Measurements from ENCODE around the gene PTCHD1.

Gene PTCHD1

GRCh38 chrX:23334848-23335599 is at the start of gene PTCHD1:
PTCHD1 (plus strand) TSS chrX:23334849; CDS start chrX:23334876, 27 bp downstream.
- DNase-seq (ENCODE audit: low read depth): no peak
- H3K4me3 ChIP-seq (ENCODE audit: low read depth, low read length): no peak within 1 kb of the TSS
- TF ChIP-seq, protein P1, sequence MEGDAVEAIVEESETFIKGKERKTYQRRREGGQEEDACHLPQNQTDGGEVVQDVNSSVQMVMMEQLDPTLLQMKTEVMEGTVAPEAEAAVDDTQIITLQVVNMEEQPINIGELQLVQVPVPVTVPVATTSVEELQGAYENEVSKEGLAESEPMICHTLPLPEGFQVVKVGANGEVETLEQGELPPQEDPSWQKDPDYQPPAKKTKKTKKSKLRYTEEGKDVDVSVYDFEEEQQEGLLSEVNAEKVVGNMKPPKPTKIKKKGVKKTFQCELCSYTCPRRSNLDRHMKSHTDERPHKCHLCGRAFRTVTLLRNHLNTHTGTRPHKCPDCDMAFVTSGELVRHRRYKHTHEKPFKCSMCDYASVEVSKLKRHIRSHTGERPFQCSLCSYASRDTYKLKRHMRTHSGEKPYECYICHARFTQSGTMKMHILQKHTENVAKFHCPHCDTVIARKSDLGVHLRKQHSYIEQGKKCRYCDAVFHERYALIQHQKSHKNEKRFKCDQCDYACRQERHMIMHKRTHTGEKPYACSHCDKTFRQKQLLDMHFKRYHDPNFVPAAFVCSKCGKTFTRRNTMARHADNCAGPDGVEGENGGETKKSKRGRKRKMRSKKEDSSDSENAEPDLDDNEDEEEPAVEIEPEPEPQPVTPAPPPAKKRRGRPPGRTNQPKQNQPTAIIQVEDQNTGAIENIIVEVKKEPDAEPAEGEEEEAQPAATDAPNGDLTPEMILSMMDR (IDR thresholded peaks at IDR 0.05; ENCODE audit: low read depth, low read length): no peak
- TF ChIP-seq MYC (IDR thresholded peaks at IDR 0.05; ENCODE audit: low read depth, low read length): no peak
- no peak for TF ChIP-seq POLR2A (IDR thresholded peaks at IDR 0.05; ENCODE audit: extremely low read depth, insufficient read length)
- TF ChIP-seq MAX (IDR thresholded peaks at IDR 0.05; ENCODE audit: low read depth, low read length): no peak

- no peak overlapping the region for H3K4me3 ChIP-seq (ENCODE audit: low read depth, low read length)
- DNase-seq (ENCODE audit: low read depth): no peak
- TF ChIP-seq MYC (IDR thresholded peaks at IDR 0.05; ENCODE audit: low read depth, low read length) (no peak), POLR2A (IDR thresholded peaks at IDR 0.05; ENCODE audit: extremely low read depth, insufficient read length) (no peak)
Observed at GRCh38 chrX:23286731-23287130, 47.9 kb upstream of the PTCHD1 start.

GRCh38 chrX:23287191-23287725 is 47.4 kb upstream of the PTCHD1 start:
- no peak for TF ChIP-seq POLR2A (IDR thresholded peaks at IDR 0.05; ENCODE audit: extremely low read depth, insufficient read length)
- no peak for TF ChIP-seq MYC (IDR thresholded peaks at IDR 0.05; ENCODE audit: low read depth, low read length)
- TF ChIP-seq, protein P1 (IDR thresholded peaks at IDR 0.05; ENCODE audit: low read depth, low read length): no peak
- no peak for TF ChIP-seq MAX (IDR thresholded peaks at IDR 0.05; ENCODE audit: low read depth, low read length)
- no peak overlapping the region for H3K4me3 ChIP-seq (ENCODE audit: low read depth, low read length)
- DNase-seq (ENCODE audit: low read depth): no peak

- no peak for DNase-seq (ENCODE audit: low read depth)
- TF ChIP-seq, protein P1 (IDR thresholded peaks at IDR 0.05; ENCODE audit: low read depth, low read length): no peak
- TF ChIP-seq POLR2A (IDR thresholded peaks at IDR 0.05; ENCODE audit: extremely low read depth, insufficient read length): no peak
- no peak for TF ChIP-seq MYC (IDR thresholded peaks at IDR 0.05; ENCODE audit: low read depth, low read length)
- no peak for TF ChIP-seq MAX (IDR thresholded peaks at IDR 0.05; ENCODE audit: low read depth, low read length)
- H3K4me3 ChIP-seq (ENCODE audit: low read depth, low read length): no peak overlapping the region
Observed at GRCh38 chrX:23292354-23292987, 42.2 kb upstream of the PTCHD1 start.

GRCh38 chrX:23292988-23293651 is 41.5 kb upstream of the PTCHD1 start:
- TF ChIP-seq MYC (IDR thresholded peaks at IDR 0.05; ENCODE audit: low read depth, low read length) (no peak), POLR2A (IDR thresholded peaks at IDR 0.05; ENCODE audit: extremely low read depth, insufficient read length) (no peak), MAX (IDR thresholded peaks at IDR 0.05; ENCODE audit: low read depth, low read length) (no peak)
- TF ChIP-seq, protein P1 (IDR thresholded peaks at IDR 0.05; ENCODE audit: low read depth, low read length): no peak
- no peak for DNase-seq (ENCODE audit: low read depth)
- no peak overlapping the region for H3K4me3 ChIP-seq (ENCODE audit: low read depth, low read length)

DNA sequence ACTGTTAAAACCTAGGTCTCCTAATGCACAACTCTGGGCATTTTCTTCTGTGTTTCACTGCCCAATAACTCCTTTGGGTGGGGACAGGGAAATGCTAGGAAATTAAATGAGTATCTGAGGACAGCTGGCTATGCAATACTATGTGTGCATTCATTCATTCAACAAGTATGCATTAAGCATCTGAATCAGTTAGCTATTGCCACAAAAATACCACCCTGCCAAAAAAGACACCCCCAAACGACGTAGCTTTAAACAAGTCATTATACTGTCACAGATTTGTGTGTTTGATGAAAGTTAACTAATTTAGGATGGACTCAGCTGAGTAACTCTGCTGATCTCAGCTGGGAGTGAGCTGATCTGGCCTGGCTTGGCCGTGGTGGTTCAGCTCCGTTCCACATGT is 29.8 kb upstream of the PTCHD1 start:
- TF ChIP-seq MAX (IDR thresholded peaks at IDR 0.05; ENCODE audit: low read depth, low read length): no peak
- TF ChIP-seq POLR2A (IDR thresholded peaks at IDR 0.05; ENCODE audit: extremely low read depth, insufficient read length): no peak
- TF ChIP-seq, protein P1 (IDR thresholded peaks at IDR 0.05; ENCODE audit: low read depth, low read length): no peak
- TF ChIP-seq MYC (IDR thresholded peaks at IDR 0.05; ENCODE audit: low read depth, low read length): no peak
- H3K4me3 ChIP-seq (ENCODE audit: low read depth, low read length): no peak overlapping the region
- DNase-seq (ENCODE audit: low read depth): no peak
